Liver (tissue), 9 donors: ENCODE data around the gene CCT5. TPM values are rescaled to one million over a fixed set of nuclear protein-coding genes. Genes with fewer than 3 reads are reported as not detected.
A peak's percentile ranks its signal among the peaks of the same experiment; 100 is the strongest.

Source experiments
- DNase-seq: peaks from one replicate; pipeline ENCODE4 v3.0.0-alpha.2; 2017; ENCODE audit warnings: low spot score
- H3K27ac ChIP-seq, 2 donors: one replicate each; pipeline ENCODE4 v1.7.0; 2013; ENCODE audit warnings: inconsistent platforms in 2 of 2, low read length in 2 of 2, control low read depth in 1 of 2, low read depth in 1 of 2, mild to moderate bottlenecking in 1 of 2
- H3K27me3 ChIP-seq, 4 donors: one replicate each; pipeline versions ENCODE4 v1.6.1 to v1.7.0; 2013; ENCODE audit warnings: low read length in 3 of 4, inconsistent platforms in 1 of 4, mild to moderate bottlenecking in 1 of 4, moderate library complexity in 1 of 4; ENCODE audit not compliant: control insufficient read depth in 4 of 4, insufficient read depth in 4 of 4
- H3K36me3 ChIP-seq, 4 donors: one replicate each; pipeline versions ENCODE4 v1.6.1 to v1.7.0; 2013; ENCODE audit warnings: low read length in 3 of 4, mild to moderate bottlenecking in 3 of 4, low read depth in 1 of 4, moderate library complexity in 1 of 4; ENCODE audit not compliant: control insufficient read depth in 4 of 4, insufficient read depth in 3 of 4
- H3K4me1 ChIP-seq, 4 donors: one replicate each; pipeline versions ENCODE4 v1.6.1 to v1.7.0; 2013; ENCODE audit warnings: low read length in 3 of 4, mild to moderate bottlenecking in 3 of 4, moderate library complexity in 1 of 4; ENCODE audit not compliant: control insufficient read depth in 4 of 4, insufficient read depth in 4 of 4
- H3K4me3 ChIP-seq, 3 donors: one replicate each; pipeline versions ENCODE4 v1.6.1 to v1.7.0; 2013; ENCODE audit warnings: low read length in 3 of 3, control low read depth in 1 of 3, low read depth in 1 of 3, mild to moderate bottlenecking in 1 of 3
- H3K9ac ChIP-seq, 2 donors: one replicate each; pipeline ENCODE4 v1.7.0; 2013; ENCODE audit warnings: low read length in 2 of 2, mild to moderate bottlenecking in 2 of 2, moderate library complexity in 2 of 2, control low read depth in 1 of 2, low read depth in 1 of 2
- H3K9me3 ChIP-seq, 4 donors: one replicate each; pipeline versions ENCODE4 v1.6.1 to v1.7.0; 2013; ENCODE audit warnings: low read length in 3 of 4; ENCODE audit not compliant: control insufficient read depth in 4 of 4
- EGR1 ChIP-seq, 2 donors: IDR thresholded peaks; 2 replicates each; pipeline ENCODE4 v1.6.1; 2016 to 2018; ENCODE audit warnings: antibody characterized with exemption in 2 of 2, low read depth in 2 of 2
- FOXA1 ChIP-seq: IDR thresholded peaks from 2 replicates; pipeline ENCODE4 v1.6.1; 2016; ENCODE audit warnings: antibody characterized with exemption
- FOXA2 ChIP-seq: IDR thresholded peaks from 2 replicates; pipeline ENCODE4 v1.6.1; 2016; ENCODE audit warnings: antibody characterized with exemption
- GABPA ChIP-seq, 2 donors: IDR thresholded peaks in 1 of 2; conservative IDR thresholded peaks in 1 of 2; 2 replicates each; pipeline ENCODE4 v1.6.1; 2016; ENCODE audit warnings: antibody characterized with exemption in 2 of 2, mild to moderate bottlenecking in 1 of 2, moderate library complexity in 1 of 2
- HNF4A ChIP-seq, 2 donors: conservative IDR thresholded peaks; 2 replicates each; pipeline ENCODE4 v1.6.1; 2016; ENCODE audit warnings: antibody characterized with exemption in 2 of 2, mild to moderate bottlenecking in 2 of 2
- HNF4G ChIP-seq: IDR thresholded peaks from 2 replicates; pipeline ENCODE4 v1.6.1; 2016; ENCODE audit warnings: antibody characterized with exemption
- JUND ChIP-seq, 2 donors: IDR thresholded peaks; 2 replicates each; pipeline ENCODE4 v1.6.1; 2016; ENCODE audit warnings: antibody characterized with exemption in 2 of 2
- MAX ChIP-seq: IDR thresholded peaks from 2 replicates; pipeline ENCODE4 v1.6.1; 2016; ENCODE audit warnings: antibody characterized with exemption
- NR2F2 ChIP-seq: IDR thresholded peaks from 2 replicates; pipeline ENCODE4 v1.6.1; 2016; ENCODE audit warnings: antibody characterized with exemption
- RAD21 ChIP-seq, 2 donors: IDR thresholded peaks; 2 replicates each; pipeline ENCODE4 v1.6.1; 2016; ENCODE audit warnings: antibody characterized with exemption in 2 of 2, mild to moderate bottlenecking in 2 of 2
- RXRA ChIP-seq, 2 donors: IDR thresholded peaks; 2 replicates each; pipeline ENCODE4 v1.6.1; 2017 to 2018; ENCODE audit warnings: antibody characterized with exemption in 2 of 2, mild to moderate bottlenecking in 1 of 2
- SP1 ChIP-seq: IDR thresholded peaks from 2 replicates; pipeline ENCODE4 v1.6.1; 2018; ENCODE audit warnings: antibody characterized with exemption, mild to moderate bottlenecking
- TAF1 ChIP-seq: conservative IDR thresholded peaks from 2 replicates; pipeline ENCODE4 v1.6.1; 2016; ENCODE audit warnings: antibody characterized with exemption, mild to moderate bottlenecking
- YY1 ChIP-seq: IDR thresholded peaks from 2 replicates; pipeline ENCODE4 v1.6.1; 2016; ENCODE audit warnings: antibody characterized with exemption, mild to moderate bottlenecking
- WGBS: extraction: QIAGEN DNeasy Blood & Tissue Kit; methylation state at CpG from one replicate; pipeline ENCODE4 v1.1.7; 2013; 5-methylcytosine and 5-hydroxymethylcytosine counted together
- polyA plus RNA-seq, 2 donors: library from polyadenylated mRNA; stranded (reverse) in 1 of 2; unstranded in 1 of 2; fragments of 200-250 nt in 1 of 2; fragments of >200 nt in 1 of 2; fragmentation: Nextera tagmentation in 1 of 2; extraction: Ambion mirVana in 1 of 2; gene quantifications; one replicate each; pipeline versions ENCODE4 v1.2.1 to v1.2.3, GENCODE V29; 2013 to 2015
- total RNA-seq, 2 donors: library from RNA; depleted of rRNA; stranded (reverse); fragments of >200 nt; gene quantifications; one replicate each; pipeline ENCODE4 v1.2.3, GENCODE V29; 2014
- TF ChIP-seq, protein P1 (sequence below): IDR thresholded peaks from 2 replicates; pipeline ENCODE4 v1.6.1; 2016; ENCODE audit warnings: antibody characterized with exemption
- TF ChIP-seq, protein P2 (sequence below): IDR thresholded peaks from 2 replicates; pipeline ENCODE4 v1.6.1; 2016; ENCODE audit warnings: antibody characterized with exemption, mild to moderate bottlenecking
- TF ChIP-seq, protein P3 (sequence below): IDR thresholded peaks from 2 replicates; pipeline ENCODE4 v1.6.1; 2016; ENCODE audit warnings: antibody characterized with exemption
- TF ChIP-seq, protein P4 (sequence below): fragments of 150-350 bp; IDR thresholded peaks from 2 replicates; pipeline ENCODE4 v1.5.1; 2017; ENCODE audit warnings: improper control_type of control experiment, low read depth, low read length; ENCODE audit not compliant: missing input control
- donor health status: healthy.
- donor health status: healthy.
- donor health status: healthy.
- donor health status: healthy.
- donor health status: healthy.

Gene CCT5
- total and polyA plus RNA-seq, 4 donors = 68.4 to 157 (median 105) TPM

GRCh38 chr5:10288592-10289219 is 38.6 kb downstream of the CCT5 start:
- Histone ChIP-seq H3K4me3 (no peak overlapping the region), H3K36me3 (peaks cover 0 to 13% (median 11%) of the 10 kb centered on the region in 4 donors), H3K27me3 (no peaks in the 10 kb centered on the region), H3K27ac (peak overlapping the region; percentile 94 to 98), H3K9ac (peak overlapping the region; percentile 17 to 92), H3K9me3 (no peaks in the 10 kb centered on the region), H3K4me1 (peaks cover 1 to 33% (median 26%) of the 10 kb centered on the region in 4 donors)
- WGBS = 25% methylated on average over 13 of the region's 13 CpGs
- TF ChIP-seq FOXA2 (peak; percentile 31), NR2F2 (no peak), FOXA1 (peak; percentile 20), RXRA (IDR thresholded peaks at IDR 0.05) (peak; percentile 60 to 81), RAD21 (IDR thresholded peaks at IDR 0.05) (peak; percentile 31 to 55), SP1 (peak; percentile 61), YY1 (peak; percentile 71), HNF4A (conservative IDR thresholded peaks at IDR 0.05) (peak; percentile 52 to 74), EGR1 (IDR thresholded peaks at IDR 0.05; ENCODE audit: low read depth in 2 of 2) (peak in 1 of 2 donors; percentile 61), JUND (IDR thresholded peaks at IDR 0.05) (peak in 1 of 2 donors; percentile 19), MAX (peak; percentile 68), HNF4G (no peak), GABPA (IDR thresholded peaks at IDR 0.05 in 1 of 2, conservative IDR thresholded peaks at IDR 0.05 in 1 of 2) (no peak), TAF1 (no peak)
- TF ChIP-seq, protein P1, sequence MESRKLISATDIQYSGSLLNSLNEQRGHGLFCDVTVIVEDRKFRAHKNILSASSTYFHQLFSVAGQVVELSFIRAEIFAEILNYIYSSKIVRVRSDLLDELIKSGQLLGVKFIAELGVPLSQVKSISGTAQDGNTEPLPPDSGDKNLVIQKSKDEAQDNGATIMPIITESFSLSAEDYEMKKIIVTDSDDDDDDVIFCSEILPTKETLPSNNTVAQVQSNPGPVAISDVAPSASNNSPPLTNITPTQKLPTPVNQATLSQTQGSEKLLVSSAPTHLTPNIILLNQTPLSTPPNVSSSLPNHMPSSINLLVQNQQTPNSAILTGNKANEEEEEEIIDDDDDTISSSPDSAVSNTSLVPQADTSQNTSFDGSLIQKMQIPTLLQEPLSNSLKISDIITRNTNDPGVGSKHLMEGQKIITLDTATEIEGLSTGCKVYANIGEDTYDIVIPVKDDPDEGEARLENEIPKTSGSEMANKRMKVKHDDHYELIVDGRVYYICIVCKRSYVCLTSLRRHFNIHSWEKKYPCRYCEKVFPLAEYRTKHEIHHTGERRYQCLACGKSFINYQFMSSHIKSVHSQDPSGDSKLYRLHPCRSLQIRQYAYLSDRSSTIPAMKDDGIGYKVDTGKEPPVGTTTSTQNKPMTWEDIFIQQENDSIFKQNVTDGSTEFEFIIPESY = peak; percentile 72
- TF ChIP-seq, protein P2, sequence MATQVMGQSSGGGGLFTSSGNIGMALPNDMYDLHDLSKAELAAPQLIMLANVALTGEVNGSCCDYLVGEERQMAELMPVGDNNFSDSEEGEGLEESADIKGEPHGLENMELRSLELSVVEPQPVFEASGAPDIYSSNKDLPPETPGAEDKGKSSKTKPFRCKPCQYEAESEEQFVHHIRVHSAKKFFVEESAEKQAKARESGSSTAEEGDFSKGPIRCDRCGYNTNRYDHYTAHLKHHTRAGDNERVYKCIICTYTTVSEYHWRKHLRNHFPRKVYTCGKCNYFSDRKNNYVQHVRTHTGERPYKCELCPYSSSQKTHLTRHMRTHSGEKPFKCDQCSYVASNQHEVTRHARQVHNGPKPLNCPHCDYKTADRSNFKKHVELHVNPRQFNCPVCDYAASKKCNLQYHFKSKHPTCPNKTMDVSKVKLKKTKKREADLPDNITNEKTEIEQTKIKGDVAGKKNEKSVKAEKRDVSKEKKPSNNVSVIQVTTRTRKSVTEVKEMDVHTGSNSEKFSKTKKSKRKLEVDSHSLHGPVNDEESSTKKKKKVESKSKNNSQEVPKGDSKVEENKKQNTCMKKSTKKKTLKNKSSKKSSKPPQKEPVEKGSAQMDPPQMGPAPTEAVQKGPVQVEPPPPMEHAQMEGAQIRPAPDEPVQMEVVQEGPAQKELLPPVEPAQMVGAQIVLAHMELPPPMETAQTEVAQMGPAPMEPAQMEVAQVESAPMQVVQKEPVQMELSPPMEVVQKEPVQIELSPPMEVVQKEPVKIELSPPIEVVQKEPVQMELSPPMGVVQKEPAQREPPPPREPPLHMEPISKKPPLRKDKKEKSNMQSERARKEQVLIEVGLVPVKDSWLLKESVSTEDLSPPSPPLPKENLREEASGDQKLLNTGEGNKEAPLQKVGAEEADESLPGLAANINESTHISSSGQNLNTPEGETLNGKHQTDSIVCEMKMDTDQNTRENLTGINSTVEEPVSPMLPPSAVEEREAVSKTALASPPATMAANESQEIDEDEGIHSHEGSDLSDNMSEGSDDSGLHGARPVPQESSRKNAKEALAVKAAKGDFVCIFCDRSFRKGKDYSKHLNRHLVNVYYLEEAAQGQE = peak; percentile 63
- TF ChIP-seq, protein P3, sequence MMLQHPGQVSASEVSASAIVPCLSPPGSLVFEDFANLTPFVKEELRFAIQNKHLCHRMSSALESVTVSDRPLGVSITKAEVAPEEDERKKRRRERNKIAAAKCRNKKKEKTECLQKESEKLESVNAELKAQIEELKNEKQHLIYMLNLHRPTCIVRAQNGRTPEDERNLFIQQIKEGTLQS = no peak
- TF ChIP-seq, protein P4, sequence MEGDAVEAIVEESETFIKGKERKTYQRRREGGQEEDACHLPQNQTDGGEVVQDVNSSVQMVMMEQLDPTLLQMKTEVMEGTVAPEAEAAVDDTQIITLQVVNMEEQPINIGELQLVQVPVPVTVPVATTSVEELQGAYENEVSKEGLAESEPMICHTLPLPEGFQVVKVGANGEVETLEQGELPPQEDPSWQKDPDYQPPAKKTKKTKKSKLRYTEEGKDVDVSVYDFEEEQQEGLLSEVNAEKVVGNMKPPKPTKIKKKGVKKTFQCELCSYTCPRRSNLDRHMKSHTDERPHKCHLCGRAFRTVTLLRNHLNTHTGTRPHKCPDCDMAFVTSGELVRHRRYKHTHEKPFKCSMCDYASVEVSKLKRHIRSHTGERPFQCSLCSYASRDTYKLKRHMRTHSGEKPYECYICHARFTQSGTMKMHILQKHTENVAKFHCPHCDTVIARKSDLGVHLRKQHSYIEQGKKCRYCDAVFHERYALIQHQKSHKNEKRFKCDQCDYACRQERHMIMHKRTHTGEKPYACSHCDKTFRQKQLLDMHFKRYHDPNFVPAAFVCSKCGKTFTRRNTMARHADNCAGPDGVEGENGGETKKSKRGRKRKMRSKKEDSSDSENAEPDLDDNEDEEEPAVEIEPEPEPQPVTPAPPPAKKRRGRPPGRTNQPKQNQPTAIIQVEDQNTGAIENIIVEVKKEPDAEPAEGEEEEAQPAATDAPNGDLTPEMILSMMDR = no peak
- DNase-seq = peak; percentile 63
